Common myeloid progenitor, CD34-positive (primary cell): ENCODE results near the gene SFXN1.
"Not testable (repeated sequence)": the region's sequence is repeated elsewhere in the genome, so short reads cannot be mapped to it uniquely, and the experiment has no call there.

Experiments used
- CTCF ChIA-PET: fragments of 350-600 bp; sonication (Branson Sonifier 250); formaldehyde crosslinking; loops from one replicate; lab custom pipeline; 2021; ENCODE audit warnings: antibody characterized with exemption; lab: Charles Lee
- POLR2A ChIA-PET: fragments of 350-600 bp; sonication (Branson Sonifier 250); formaldehyde crosslinking; loops from one replicate; lab custom pipeline; 2021; ENCODE audit warnings: antibody characterized with exemption; lab: Charles Lee
- DNase-seq, 3 donors: peaks; one replicate each; pipeline versions ENCODE4 v3.0.0 to v3.0.0-alpha.2; 2013
- H3K27ac ChIP-seq, 2 experiments: 1 replicate in 1 of 2; 2 replicates in 1 of 2; pipeline ENCODE4 v1.7.0; 2013; ENCODE audit warnings: inconsistent platforms in 2 of 2, low read length in 2 of 2, mild to moderate bottlenecking in 2 of 2, low read depth in 1 of 2, moderate library complexity in 1 of 2; ENCODE audit not compliant: severe bottlenecking in 2 of 2, insufficient read depth in 1 of 2, poor library complexity in 1 of 2
- H3K27me3 ChIP-seq, 5 experiments: replicated peaks in 2 of 5; 1 replicate in 3 of 5; 2 replicates in 2 of 5; pipeline versions ENCODE4 v1.6.1 to v1.7.0; 2013; ENCODE audit warnings: low read length in 4 of 5, mild to moderate bottlenecking in 2 of 5, moderate library complexity in 2 of 5, inconsistent platforms in 1 of 5; ENCODE audit not compliant: insufficient read depth in 5 of 5, control insufficient read depth in 4 of 5
- H3K36me3 ChIP-seq, 4 experiments: 1 replicate in 2 of 4; 2 replicates in 2 of 4; pipeline versions ENCODE4 v1.6.1 to v1.7.0; 2013; ENCODE audit warnings: low read length in 3 of 4, control low read depth in 1 of 4, mild to moderate bottlenecking in 1 of 4; ENCODE audit not compliant: control insufficient read depth in 4 of 4, insufficient read depth in 4 of 4
- H3K4me1 ChIP-seq, 4 experiments: 1 replicate in 3 of 4; 2 replicates in 1 of 4; pipeline versions ENCODE4 v1.6.1 to v1.7.1; 2013; ENCODE audit warnings: low read length in 3 of 4, mild to moderate bottlenecking in 3 of 4, control low read depth in 1 of 4, inconsistent platforms in 1 of 4, moderate library complexity in 1 of 4; ENCODE audit not compliant: control insufficient read depth in 4 of 4, insufficient read depth in 4 of 4; ENCODE audit errors: control extremely low read depth in 1 of 4
- H3K4me3 ChIP-seq, 7 experiments: 1 replicate in 4 of 7; 2 replicates in 3 of 7; pipeline versions ENCODE4 v1.5.1 to v1.7.0; 2013; ENCODE audit warnings: mild to moderate bottlenecking in 7 of 7, low read length in 6 of 7, moderate library complexity in 6 of 7, inconsistent platforms in 2 of 7, low read depth in 2 of 7, control low read depth in 1 of 7; ENCODE audit not compliant: insufficient read depth in 4 of 7, control insufficient read depth in 1 of 7; ENCODE audit errors: extremely low read depth in 1 of 7
- H3K9me3 ChIP-seq, 5 experiments: 1 replicate in 4 of 5; 2 replicates in 1 of 5; pipeline versions ENCODE4 v1.6.1 to v1.7.1; 2013; ENCODE audit warnings: low read length in 4 of 5, mild to moderate bottlenecking in 2 of 5, inconsistent platforms in 1 of 5, low read depth in 1 of 5, moderate library complexity in 1 of 5; ENCODE audit not compliant: control insufficient read depth in 4 of 5, insufficient read depth in 2 of 5; ENCODE audit errors: control extremely low read depth in 1 of 5
- WGBS: methylation state at CpG from one replicate; pipeline ENCODE4 v1.1.5; 2013; ENCODE audit not compliant: insufficient coverage; 5-methylcytosine and 5-hydroxymethylcytosine counted together

SFXN1 gene

DNA sequence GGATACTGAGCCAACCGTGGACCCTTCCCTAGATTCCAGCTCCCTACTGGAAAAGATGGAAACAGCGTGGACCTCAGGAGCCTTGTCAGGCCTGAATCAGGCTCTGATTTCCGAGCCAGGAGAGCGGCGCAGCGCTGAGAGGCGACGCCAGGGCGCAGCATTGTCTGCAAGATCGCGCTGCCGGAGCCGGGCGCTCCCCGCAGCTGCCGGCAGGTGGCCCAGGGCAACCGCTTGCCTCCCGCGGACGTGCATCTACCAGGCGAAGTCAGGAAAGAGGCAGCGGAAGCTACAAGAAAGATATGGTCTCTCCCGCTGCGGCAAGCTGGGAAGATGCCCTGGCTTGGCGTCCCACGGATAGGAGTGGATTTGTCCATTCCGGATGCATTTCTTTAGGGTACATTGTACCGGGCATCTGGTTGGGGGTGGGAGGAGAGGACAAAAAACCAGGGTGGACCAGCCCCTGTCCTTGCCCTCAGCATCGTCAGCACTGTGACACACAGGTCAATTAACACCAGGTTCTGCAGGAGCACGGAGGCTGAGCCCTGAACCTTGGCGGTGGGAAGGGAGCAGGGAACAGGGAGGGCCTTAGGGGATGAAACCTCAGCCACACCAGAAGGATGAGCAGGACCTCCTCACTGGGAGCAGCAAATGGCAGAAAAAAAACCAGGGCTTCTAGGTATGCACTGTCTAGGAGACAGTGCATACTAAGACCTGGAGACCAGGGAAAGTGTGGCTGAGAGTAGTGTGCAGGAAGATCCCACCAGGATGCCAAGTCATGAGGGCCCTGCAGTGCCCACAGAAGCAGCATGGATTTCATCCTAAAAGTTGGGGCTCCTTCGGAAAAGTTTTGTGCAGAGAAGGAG, 55.9 kb downstream of the SFXN1 start:
- POLR2A ChIA-PET: interaction anchor here (0.8 kb wide), 1 partner anchor 156 kb away, joined by 3 read pairs; no protein-coding TSS in a partner anchor
- WGBS: 5% methylated on average over 29 of the region's 32 CpGs

GRCh38 chr5:175535331-175535730, 57.0 kb downstream of the SFXN1 start:
- H3K9me3 ChIP-seq, H3K4me1 ChIP-seq, H3K4me3 ChIP-seq, DNase-seq, H3K27me3 ChIP-seq, H3K36me3 ChIP-seq, POLR2A ChIA-PET, H3K27ac ChIP-seq: not testable (repeated sequence)
- CTCF ChIA-PET: interaction anchor here (1.1 to 8.3 kb wide), 10 partner anchors 9 to 193 kb away, joined by 3 to 81 read pairs (median 11); no protein-coding TSS in a partner anchor
- WGBS: 100% methylated on average over 1 of the region's 3 CpGs

More for the DNA sequence above, 55.9 kb downstream of the SFXN1 start:
- H3K36me3 ChIP-seq: peaks cover 0 to 3% (median 0%) of the 10 kb centered on the region in 4 experiments
- CTCF ChIA-PET: interaction anchor here (0.7 to 8.3 kb wide), 33 partner anchors 8 to 343 kb away, joined by 3 to 81 read pairs (median 4); no protein-coding TSS in a partner anchor
- peaks cover 0 to 5% (median 4%) of the 10 kb centered on the region in 4 experiments for H3K4me1 ChIP-seq
- no peaks in the 10 kb centered on the region for H3K9me3 ChIP-seq
- peak overlapping the region in 1 of 7 experiments; percentile 20 for H3K4me3 ChIP-seq
- peaks cover 0 to 4% (median 0%) of the 10 kb centered on the region in 5 experiments for H3K27me3 ChIP-seq
- no peak overlapping the region for H3K27ac ChIP-seq
- peak; percentile 77 to 85 (median 81) for DNase-seq

- Histone ChIP-seq H3K9me3 (no peaks in the 10 kb centered on the region), H3K27ac (no peak overlapping the region), H3K4me3 (no peak overlapping the region), H3K36me3 (no peaks in the 10 kb centered on the region), H3K27me3 (peaks cover 0 to 4% (median 0%) of the 10 kb centered on the region in 5 experiments), H3K4me1 (peaks cover 0 to 5% (median 4%) of the 10 kb centered on the region in 4 experiments)
- peak in 1 of 3 donors; percentile 11 for DNase-seq
- WGBS: 86% methylated on average over 3 of the region's 3 CpGs
- ChIA-PET POLR2A (no interaction called here), CTCF (interaction anchor here (1.1 to 8.3 kb wide), 5 partner anchors 10 to 192 kb away, joined by 4 to 81 read pairs (median 36); no protein-coding TSS in a partner anchor)
Observed at GRCh38 chr5:175535796-175536195, 57.4 kb downstream of the SFXN1 start.

GRCh38 chr5:175538576-175538975, 60.2 kb downstream of the SFXN1 start:
- no peak for DNase-seq
- Histone ChIP-seq H3K27me3 (peaks cover 0 to 6% (median 0%) of the 10 kb centered on the region in 5 experiments), H3K36me3 (no peaks in the 10 kb centered on the region), H3K9me3 (no peaks in the 10 kb centered on the region), H3K27ac (no peak overlapping the region), H3K4me1 (peaks cover 0 to 16% (median 5%) of the 10 kb centered on the region in 4 experiments), H3K4me3 (no peak overlapping the region)
- 92% methylated on average over 5 of the region's 5 CpGs for WGBS
- POLR2A ChIA-PET: no interaction called here
- CTCF ChIA-PET: interaction anchor here (0.8 to 2.5 kb wide), 4 partner anchors 9 to 180 kb away, joined by 3 to 13 read pairs (median 4); no protein-coding TSS in a partner anchor

DNA sequence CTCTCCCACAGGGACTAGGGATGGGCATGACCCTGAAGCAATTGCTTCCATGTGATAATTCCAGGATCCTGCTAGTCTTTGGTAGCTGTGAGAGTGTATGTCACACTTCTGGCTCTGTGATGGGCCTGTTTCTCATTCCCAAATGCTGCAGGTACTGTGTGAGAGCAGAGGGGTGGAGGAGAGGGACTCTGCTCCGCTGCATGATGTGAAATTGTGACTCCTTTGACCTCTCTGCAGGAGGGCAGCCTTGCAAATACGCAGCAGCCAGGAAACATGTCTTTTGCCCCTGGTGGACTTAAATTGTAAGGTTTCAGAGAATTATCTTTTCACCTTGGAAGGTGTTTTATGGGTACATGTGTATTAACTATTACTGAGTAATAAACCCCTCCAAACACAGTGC, 61.6 kb downstream of the SFXN1 start:
- ChIA-PET POLR2A (no interaction called here), CTCF (interaction anchor here (1.0 to 2.5 kb wide), 3 partner anchors 11 to 179 kb away, joined by 3 to 13 read pairs (median 3); no protein-coding TSS in a partner anchor)
- Histone ChIP-seq H3K36me3 (no peaks in the 10 kb centered on the region), H3K27ac (no peak overlapping the region), H3K4me3 (no peak overlapping the region), H3K27me3 (peaks cover 0 to 2% (median 0%) of the 10 kb centered on the region in 5 experiments), H3K9me3 (no peaks in the 10 kb centered on the region), H3K4me1 (peaks cover 0 to 13% (median 0%) of the 10 kb centered on the region in 4 experiments)
- WGBS: 100% methylated on average over 2 of the region's 2 CpGs
- DNase-seq: no peak

GRCh38 chr5:175541264-175541663, 62.9 kb downstream of the SFXN1 start:
- ChIA-PET CTCF (no interaction called here), POLR2A (no interaction called here)

More at GRCh38 chr5:175541264-175541663, 62.9 kb downstream of the SFXN1 start:
- Histone ChIP-seq H3K4me1 (peaks cover 0 to 13% (median 0%) of the 10 kb centered on the region in 4 experiments), H3K36me3 (no peaks in the 10 kb centered on the region), H3K9me3 (no peaks in the 10 kb centered on the region), H3K27me3 (peaks cover 0 to 2% (median 0%) of the 10 kb centered on the region in 5 experiments), H3K4me3 (no peak overlapping the region), H3K27ac (no peak overlapping the region)
- WGBS: 94% methylated on average over 4 of the region's 4 CpGs
- no peak for DNase-seq
